ENCODE results near the gene CLRN2.

- TF ChIP-seq SIN3A (IDR thresholded peaks at IDR 0.05; ENCODE audit: low read depth) (no peak), ZNF274 (IDR thresholded peaks at IDR 0.05; ENCODE audit: low read depth, low read length) (no peak), CTCF (IDR thresholded peaks at IDR 0.05 in 2 of 3, conservative IDR thresholded peaks at IDR 0.05 in 1 of 3; ENCODE audit: borderline replicate concordance in 1 of 3, insufficient read depth in 1 of 3, low read depth in 2 of 3, low read length in 2 of 3) (no peak), POLR2A (IDR thresholded peaks at IDR 0.05; ENCODE audit: borderline replicate concordance, extremely low read depth, insufficient read depth, insufficient read length) (no peak)
These were observed 39.5 kb upstream of the CLRN2 start for GRCh38 chr4:17475481-17475880.

All from HCT116 (cell line).